H9 (cell line): ENCODE results near the gene WSB1. TPM values are rescaled to one million over a fixed set of nuclear protein-coding genes. Genes with fewer than 3 reads are reported as not detected.

Experiments used
- DNase-seq: peaks from one replicate; pipeline ENCODE4 v3.0.0-alpha.2; 2017
- H2AFZ ChIP-seq: one replicate; pipeline ENCODE4 v1.6.1; 2013; ENCODE audit warnings: mild to moderate bottlenecking, low read length, control low read depth, moderate library complexity
- H2AK5ac ChIP-seq: 2 replicates; pipeline ENCODE4 v1.6.1; 2013; ENCODE audit warnings: low read length, control low read depth, mixed read lengths; ENCODE audit not compliant: insufficient read length
- H2BK120ac ChIP-seq: one replicate; pipeline ENCODE4 v1.6.1; 2013; ENCODE audit warnings: low read depth, mild to moderate bottlenecking, low read length, control low read depth, inconsistent platforms; ENCODE audit not compliant: poor library complexity, severe bottlenecking
- H2BK12ac ChIP-seq: 2 replicates; pipeline ENCODE4 v1.6.1; 2013; ENCODE audit warnings: low read length, control low read depth, mixed read lengths, low read depth; ENCODE audit not compliant: insufficient read length
- H2BK15ac ChIP-seq: 2 replicates; pipeline ENCODE4 v1.6.1; 2013; ENCODE audit warnings: low read depth, low read length, control low read depth
- H2BK20ac ChIP-seq: one replicate; pipeline ENCODE4 v1.6.1; 2013; ENCODE audit warnings: low read depth, mild to moderate bottlenecking, low read length, control low read depth, inconsistent platforms; ENCODE audit not compliant: poor library complexity, severe bottlenecking
- H2BK5ac ChIP-seq: 2 replicates; pipeline ENCODE4 v1.6.1; 2013; ENCODE audit warnings: low read length, control low read depth, mixed read lengths; ENCODE audit not compliant: insufficient read length
- H3K14ac ChIP-seq: 2 replicates; pipeline ENCODE4 v1.6.1; 2013; ENCODE audit warnings: low read length, control low read depth; ENCODE audit not compliant: insufficient read depth
- H3K18ac ChIP-seq: 2 replicates; pipeline ENCODE4 v1.6.1; 2013; ENCODE audit warnings: low read depth, mild to moderate bottlenecking, mixed read lengths, low read length, control low read depth; ENCODE audit not compliant: insufficient read length
- H3K23ac ChIP-seq: 2 replicates; pipeline ENCODE4 v1.6.1; 2013; ENCODE audit warnings: low read length, control low read depth, mixed read lengths, low read depth; ENCODE audit not compliant: insufficient read length
- H3K23me2 ChIP-seq: 2 replicates; pipeline ENCODE4 v1.6.1; 2013; ENCODE audit warnings: low read depth, mild to moderate bottlenecking, mixed read lengths, low read length, control low read depth; ENCODE audit not compliant: insufficient read length, poor library complexity, severe bottlenecking
- H3K27ac ChIP-seq: 2 replicates; pipeline ENCODE4 v1.5.1; 2013; ENCODE audit warnings: low read length, control low read depth, mixed read lengths, low read depth; ENCODE audit not compliant: insufficient read length
- H3K27me3 ChIP-seq: 2 replicates; pipeline ENCODE4 v1.6.1; 2013; ENCODE audit warnings: low read length, control low read depth, inconsistent platforms; ENCODE audit not compliant: insufficient read depth
- H3K4ac ChIP-seq: 2 replicates; pipeline ENCODE4 v1.6.1; 2013; ENCODE audit warnings: low read depth, mild to moderate bottlenecking, control low read depth, inconsistent platforms, low read length, moderate library complexity
- H3K4me1 ChIP-seq: 2 replicates; pipeline ENCODE4 v1.6.1; 2013; ENCODE audit warnings: low read length, control low read depth, inconsistent platforms; ENCODE audit not compliant: insufficient read depth
- H3K4me2 ChIP-seq: 2 replicates; pipeline ENCODE4 v1.6.1; 2013; ENCODE audit warnings: low read length, control low read depth, mixed read lengths; ENCODE audit not compliant: insufficient read length, insufficient read depth
- H3K56ac ChIP-seq: 2 replicates; pipeline ENCODE4 v1.6.1; 2013; ENCODE audit warnings: low read depth, mild to moderate bottlenecking, mixed read lengths, low read length, control low read depth; ENCODE audit not compliant: insufficient read length
- H3K79me1 ChIP-seq: 2 replicates; pipeline ENCODE4 v1.6.1; 2013; ENCODE audit warnings: low read depth, mild to moderate bottlenecking, moderate library complexity, low read length, control low read depth, inconsistent platforms; ENCODE audit not compliant: insufficient read depth, poor library complexity, severe bottlenecking
- H3K79me2 ChIP-seq: 2 replicates; pipeline ENCODE4 v1.6.1; 2013; ENCODE audit warnings: low read length, control low read depth, inconsistent platforms; ENCODE audit not compliant: insufficient read depth
- H3K9ac ChIP-seq: 2 replicates; pipeline ENCODE4 v1.6.1; 2013; ENCODE audit warnings: low read length, control low read depth, mixed read lengths; ENCODE audit not compliant: insufficient read length; ENCODE audit errors: extremely low read depth
- H3K9me3 ChIP-seq: one replicate; pipeline ENCODE4 v1.6.1; 2013; ENCODE audit warnings: low read depth, low read length, inconsistent platforms; ENCODE audit not compliant: control insufficient read depth
- H3T11ph ChIP-seq: one replicate; pipeline ENCODE4 v1.6.1; 2013; ENCODE audit warnings: mild to moderate bottlenecking, low read length, control low read depth, inconsistent platforms
- H4K20me1 ChIP-seq: one replicate; pipeline ENCODE4 v1.6.1; 2013; ENCODE audit not compliant: control insufficient read depth, insufficient read length, insufficient read depth
- H4K5ac ChIP-seq: 2 replicates; pipeline ENCODE4 v1.6.1; 2013; ENCODE audit warnings: low read depth, mild to moderate bottlenecking, mixed read lengths, low read length, control low read depth; ENCODE audit not compliant: insufficient read length
- H4K8ac ChIP-seq: replicated peaks from 2 replicates; pipeline ENCODE4 v1.6.1; 2013; ENCODE audit warnings: low read length, control low read depth, mixed read lengths, low read depth; ENCODE audit not compliant: insufficient read length
- H4K91ac ChIP-seq: 2 replicates; pipeline ENCODE4 v1.6.1; 2013; ENCODE audit warnings: low read depth, mild to moderate bottlenecking, moderate library complexity, mixed read lengths, low read length, control low read depth; ENCODE audit not compliant: insufficient read length
- H3K27ac Mint-ChIP-seq, 3 experiments: 2 replicates in 2 of 3; 3 replicates in 1 of 3; pipeline ENCODE4 v1.8.0; 2020 to 2021; ENCODE audit warnings: mixed read lengths in 3 of 3, mild to moderate bottlenecking in 1 of 3, moderate library complexity in 1 of 3
- H3K27me3 Mint-ChIP-seq: 2 replicates; pipeline ENCODE4 v1.8.0; 2021; ENCODE audit warnings: low read depth, mild to moderate bottlenecking, moderate library complexity, mixed read lengths
- H3K36me3 Mint-ChIP-seq, 3 experiments: 2 replicates in 2 of 3; 3 replicates in 1 of 3; pipeline ENCODE4 v1.8.0; 2020 to 2021; ENCODE audit warnings: low read depth in 3 of 3, mixed read lengths in 3 of 3; ENCODE audit not compliant: insufficient read depth in 1 of 3
- H3K4me1 Mint-ChIP-seq, 2 experiments: 2 replicates each; pipeline ENCODE4 v1.8.0; 2020; ENCODE audit warnings: mixed read lengths in 2 of 2
- H3K4me3 Mint-ChIP-seq, 2 experiments: 2 replicates in 1 of 2; 3 replicates in 1 of 2; pipeline ENCODE4 v1.8.0; 2020 to 2021; ENCODE audit warnings: mild to moderate bottlenecking in 2 of 2, mixed read lengths in 2 of 2, moderate library complexity in 1 of 2
- H3K9me3 Mint-ChIP-seq, 2 experiments: 2 replicates in 1 of 2; 3 replicates in 1 of 2; pipeline ENCODE4 v1.8.0; 2020; ENCODE audit warnings: mild to moderate bottlenecking in 2 of 2, mixed read lengths in 2 of 2, moderate library complexity in 1 of 2
- CTCF ChIP-seq: fragments of 200-600 bp; sonication (generic); conservative IDR thresholded peaks from 3 replicates; pipeline ENCODE4 v1.8.0; 2021; ENCODE audit warnings: antibody characterized with exemption, mild to moderate bottlenecking
- WGBS: extraction: QIAGEN DNeasy Blood & Tissue Kit; methylation state at CpG from one replicate; pipeline ENCODE4 v1.1.7; 2013; ENCODE audit warnings: missing lambda C conversion rate, low lambda C conversion rate, mixed read lengths; ENCODE audit not compliant: insufficient read length; ENCODE audit errors: extremely low coverage; 5-methylcytosine and 5-hydroxymethylcytosine counted together
- total RNA-seq: library from RNA; stranded (reverse); gene quantifications from 2 replicates; pipeline ENCODE4 v1.2.1, GENCODE V29; 2021

WSB1 gene
- total RNA-seq, 1 experiment from 2014 or later = 187 TPM

DNA sequence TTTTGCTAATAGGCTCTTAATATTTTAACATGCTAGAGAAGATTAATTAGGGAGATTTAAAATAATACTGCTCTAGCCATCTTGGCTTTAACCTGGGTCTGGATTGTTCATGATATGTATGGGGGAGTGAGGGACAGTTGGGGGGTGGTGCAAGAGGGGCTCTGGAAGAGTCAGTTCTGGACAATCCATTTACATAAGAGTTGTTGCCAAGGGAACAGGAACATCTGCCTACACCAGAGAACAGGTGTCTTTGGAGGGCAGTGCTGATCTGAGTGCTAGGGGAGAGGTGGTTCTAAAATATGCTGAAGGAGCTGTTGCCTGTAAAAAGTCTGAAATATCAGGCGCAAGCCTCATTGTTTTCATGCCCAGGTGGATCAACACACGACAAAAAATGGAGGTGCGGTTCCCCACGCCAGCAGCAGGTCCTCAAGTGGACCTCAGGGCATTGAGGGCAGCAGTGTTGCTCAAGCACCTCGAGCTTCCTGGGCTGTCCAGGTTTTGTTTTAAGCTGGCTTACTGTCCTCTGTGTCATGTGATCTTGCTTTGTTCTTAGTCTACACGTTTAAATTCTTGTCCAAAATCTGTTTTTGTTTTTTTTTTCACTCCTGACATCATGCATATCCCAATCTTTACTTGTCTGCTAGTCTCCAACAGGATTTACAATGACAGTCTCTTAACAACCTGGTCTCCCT lies 25.4 kb upstream of the WSB1 start:
- Histone ChIP-seq H2BK12ac (no peak overlapping the region), H3K4me1 (peaks cover 4% of the 10 kb centered on the region; the same call in 1 of the 2 replicates), H3K23me2 (no peaks in the 10 kb centered on the region), H2BK15ac (no peak overlapping the region), H4K8ac (no peak overlapping the region), H4K20me1 (no peaks in the 10 kb centered on the region), H3K18ac (no peak overlapping the region), H3K27me3 (no peaks in the 10 kb centered on the region), H2BK20ac (no peak overlapping the region), H3K14ac (no peak overlapping the region), H2BK5ac (no peak overlapping the region), H3K4ac (no peak overlapping the region), H3K9me3 (no peaks in the 10 kb centered on the region), H3K27ac (no peak overlapping the region), H2AFZ (no peak overlapping the region), H2AK5ac (no peak overlapping the region), H4K91ac (no peak overlapping the region), H3K4me2 (no peak overlapping the region), H3T11ph (no peak overlapping the region), H4K5ac (no peak overlapping the region), H2BK120ac (no peak overlapping the region), H3K56ac (no peak overlapping the region), H3K79me1 (no peaks in the 10 kb centered on the region), H3K23ac (no peak overlapping the region), H3K79me2 (no peaks in the 10 kb centered on the region), H3K9ac (no peak overlapping the region)
- Mint-ChIP-seq H3K27me3 (no peaks in the 10 kb centered on the region; the same call in 1 of the 2 replicates), H3K4me1 (peaks cover 6 to 10% of the 10 kb centered on the region in 2 experiments), H3K4me3 (no peak overlapping the region), H3K36me3 (no peaks in the 10 kb centered on the region), H3K9me3 (no peaks in the 10 kb centered on the region), H3K27ac (no peak overlapping the region)
- no peak for DNase-seq
- no CpG with 5 or more reads among the region's 6 CpGs for WGBS
- no peak for TF ChIP-seq CTCF
